Tibial nerve (tissue), 4 donors: ENCODE data around the gene UBE2G1.
"Not testable (repeated sequence)": the region's sequence is repeated elsewhere in the genome, so short reads cannot be mapped to it uniquely, and the experiment has no call there.

Experiments used
- CTCF ChIP-seq, 5 experiments: fragments of 200-600 bp in 3 of 5; fragments of 450-650 bp in 2 of 5; sonication (generic) in 3 of 5; IDR thresholded peaks; one replicate each; pipeline ENCODE4 v1.5.1; 2016 to 2019; ENCODE audit warnings: antibody characterized with exemption in 5 of 5, mild to moderate bottlenecking in 3 of 5, moderate library complexity in 2 of 5
- EP300 ChIP-seq, 2 donors: sonication (generic); formaldehyde crosslinking; IDR thresholded peaks; one replicate each; pipeline ENCODE4 v1.6.1; 2017; ENCODE audit warnings: antibody characterized with exemption in 2 of 2, mild to moderate bottlenecking in 1 of 2
- POLR2A ChIP-seq, 2 donors: fragments of 450-650 bp; IDR thresholded peaks; one replicate each; pipeline ENCODE4 v1.6.1; 2017; ENCODE audit warnings: antibody characterized with exemption in 2 of 2, mild to moderate bottlenecking in 2 of 2, moderate library complexity in 2 of 2

DNA sequence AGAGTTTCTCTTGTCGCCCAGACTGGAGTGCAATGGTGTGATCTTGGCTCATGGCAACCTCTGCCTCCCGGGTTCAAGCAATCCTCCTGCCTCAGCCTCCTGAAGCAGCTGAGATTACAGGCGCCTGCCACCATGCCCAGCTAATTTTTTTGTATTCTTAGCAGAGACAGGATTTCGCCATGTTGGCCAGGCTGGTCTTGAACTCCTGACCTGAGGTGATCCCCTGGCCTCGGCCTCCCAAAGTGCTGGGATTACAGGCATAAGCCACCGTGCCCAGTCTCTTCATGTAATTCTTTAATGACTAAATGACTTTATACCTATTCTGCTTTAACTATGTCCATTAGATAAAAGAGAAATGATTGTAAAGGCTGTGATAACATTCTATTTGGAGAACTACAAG is 111.2 kb downstream of the UBE2G1 start:
- TF ChIP-seq CTCF, POLR2A, EP300 (IDR thresholded peaks at IDR 0.05): not testable (repeated sequence)
